NCI-H1092 (cell line): ENCODE data around the gene ANKRD34B.
"Not testable (repeated sequence)": the region's sequence is repeated elsewhere in the genome, so short reads cannot be mapped to it uniquely, and the experiment has no call there.

Experiments used
- DNase-seq: peaks from one replicate; lab custom pipeline; 2025; lab: John Stamatoyannopoulos, UW

ANKRD34B gene

DNA sequence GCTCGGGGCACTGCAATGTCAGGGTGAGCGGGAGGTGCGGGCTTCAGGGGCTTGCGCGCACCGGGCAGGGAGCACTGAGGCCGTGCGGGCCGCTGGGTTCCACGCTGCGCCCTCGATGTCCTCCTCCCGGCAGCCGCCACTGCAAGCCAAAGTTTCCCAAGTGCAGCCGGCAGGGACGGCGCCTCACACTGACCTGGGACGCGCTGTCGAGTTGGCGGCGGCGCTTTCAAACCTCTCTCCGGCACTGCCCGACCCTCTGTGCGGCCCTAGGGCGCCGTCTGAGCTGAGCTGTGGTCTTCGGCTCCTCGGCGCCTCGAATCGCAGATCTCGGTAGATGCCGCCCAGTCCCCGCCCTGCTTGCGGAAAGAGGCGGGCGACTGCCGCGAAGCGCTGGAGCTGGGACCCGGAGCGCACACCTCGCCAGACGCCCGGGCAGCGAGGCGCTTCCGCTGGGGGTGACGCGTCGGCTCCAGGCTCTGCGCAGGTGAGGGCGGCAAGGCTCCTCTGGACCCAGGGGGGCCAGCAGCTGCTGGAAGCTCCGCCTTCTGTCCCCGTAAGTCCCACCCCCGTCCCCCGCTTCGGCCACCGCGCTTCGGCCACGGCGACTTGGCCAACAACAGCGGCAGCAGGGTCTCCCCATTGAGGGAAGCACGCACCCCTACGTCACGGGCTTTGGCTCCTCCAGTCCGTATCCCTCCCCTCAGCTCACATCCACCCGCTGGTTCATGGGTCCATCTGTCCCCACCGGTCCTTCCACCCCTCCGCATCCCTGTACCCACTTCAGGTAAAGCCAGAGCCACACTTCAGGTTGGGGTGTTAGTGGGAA lies at the start of gene ANKRD34B:
Gene ANKRD34B (minus strand): TSS at position 320 of the 826 bp plus-strand sequence. CDS start 10,261 bp downstream, outside the sequence.
- DNase-seq: no peak

DNA sequence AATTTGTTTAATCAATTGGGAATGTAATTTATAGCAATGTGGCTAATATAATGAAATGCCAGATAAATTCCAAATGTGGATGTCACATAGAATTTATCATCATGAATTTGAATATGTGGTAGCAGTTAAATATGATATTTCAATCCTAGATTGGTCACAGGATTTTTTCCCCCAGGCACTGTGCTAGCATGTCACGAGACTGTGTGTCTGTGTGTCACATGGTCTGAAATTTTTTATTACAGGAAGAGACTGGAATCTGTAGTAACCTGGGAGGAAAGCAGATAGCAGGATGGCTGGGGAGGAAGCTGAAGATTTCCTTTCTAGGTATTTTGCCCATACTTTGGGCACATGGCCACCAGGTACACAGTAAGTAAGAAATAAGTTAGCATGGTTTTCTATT lies 49.0 kb upstream of the ANKRD34B start:
- no peak for DNase-seq

DNA sequence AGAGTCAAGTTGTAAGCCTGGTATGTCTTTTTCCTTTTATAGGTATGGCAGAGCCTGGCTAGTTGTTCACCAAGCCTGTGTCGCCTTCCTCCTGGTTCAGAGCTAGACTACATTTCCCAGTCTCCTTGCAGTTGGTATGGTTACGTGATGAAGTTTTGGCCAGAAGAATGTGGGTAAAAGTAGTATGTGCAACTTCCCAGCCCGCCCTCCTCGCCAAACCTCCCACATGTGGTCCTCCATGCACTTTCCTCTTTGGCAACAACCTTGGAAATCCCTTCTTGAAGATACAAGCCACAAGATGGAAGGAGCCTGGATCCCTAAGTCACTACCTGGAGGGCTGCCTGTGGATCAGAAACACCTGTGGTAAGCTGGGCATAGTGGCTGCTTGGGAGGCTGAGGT lies 48.4 kb upstream of the ANKRD34B start:
- no peak for DNase-seq

DNA sequence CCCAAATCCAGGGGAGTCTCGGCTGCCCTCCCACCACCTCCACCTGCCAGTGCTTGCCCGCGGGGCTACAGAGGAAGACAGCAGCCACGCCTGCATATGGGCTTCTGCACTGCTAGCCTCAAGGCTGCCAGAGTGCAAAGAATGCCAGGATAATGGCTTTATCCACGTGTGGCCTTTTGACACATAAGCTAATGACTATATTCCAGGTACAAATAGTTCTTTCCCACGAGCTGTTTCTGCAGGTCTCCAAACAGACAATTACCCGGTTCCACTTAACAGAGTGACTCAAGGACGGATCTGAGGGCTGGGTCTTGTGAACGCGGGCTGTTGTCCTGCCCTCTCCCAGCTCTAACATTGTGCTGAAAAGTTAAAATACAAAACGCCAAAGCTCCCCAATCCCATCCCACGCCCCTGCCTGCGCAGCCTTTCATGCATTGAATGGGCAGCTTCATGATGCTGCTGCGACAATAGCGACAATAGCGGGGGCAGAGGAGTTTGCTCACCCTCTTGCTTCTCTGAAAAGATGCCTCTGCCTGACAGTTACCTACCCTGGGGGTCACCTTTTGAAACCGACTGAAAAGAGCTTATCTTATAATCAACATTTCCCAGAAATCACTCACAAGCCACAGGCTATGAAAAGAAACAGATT lies 45.3 kb upstream of the ANKRD34B start:
- no peak for DNase-seq

DNA sequence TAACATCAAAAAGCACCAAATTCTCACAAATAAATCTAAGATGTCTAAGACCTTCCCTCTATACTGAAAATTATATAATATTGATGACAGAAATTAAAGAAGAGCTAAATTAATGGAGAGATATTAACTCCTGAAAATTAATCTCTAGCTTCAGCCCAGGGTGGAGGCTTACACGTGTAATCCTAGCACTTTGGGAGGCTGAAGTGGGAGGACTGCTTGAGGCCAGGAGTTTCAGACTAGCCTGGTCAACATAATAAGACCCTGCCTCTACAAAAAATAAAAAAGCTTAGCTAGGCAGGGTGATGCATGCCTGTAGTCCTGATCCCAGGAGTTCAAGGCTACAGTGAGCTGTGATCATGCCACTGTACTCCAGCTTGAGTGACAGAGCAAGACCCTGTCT lies 39.6 kb upstream of the ANKRD34B start:
- DNase-seq: no peak

DNA sequence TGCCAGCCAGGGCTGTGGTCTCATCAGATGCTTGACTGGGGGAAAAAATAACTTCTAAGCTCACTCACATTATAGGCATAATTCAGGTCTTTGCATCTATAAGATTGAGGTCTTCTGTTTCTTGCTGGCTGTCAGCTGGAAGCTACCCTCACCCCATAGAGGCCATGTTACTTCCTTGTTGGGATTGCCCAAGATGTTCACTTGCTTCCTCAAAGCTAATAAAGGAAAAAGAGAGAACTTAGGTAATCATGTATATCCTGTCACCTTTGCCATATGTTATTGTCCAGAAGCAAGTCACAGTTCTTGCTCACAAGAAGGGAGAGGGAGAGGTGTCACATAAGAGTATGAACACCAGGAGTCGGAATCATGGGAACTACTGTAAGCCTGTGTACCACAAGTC lies 38.7 kb upstream of the ANKRD34B start:
- no peak for DNase-seq

DNA sequence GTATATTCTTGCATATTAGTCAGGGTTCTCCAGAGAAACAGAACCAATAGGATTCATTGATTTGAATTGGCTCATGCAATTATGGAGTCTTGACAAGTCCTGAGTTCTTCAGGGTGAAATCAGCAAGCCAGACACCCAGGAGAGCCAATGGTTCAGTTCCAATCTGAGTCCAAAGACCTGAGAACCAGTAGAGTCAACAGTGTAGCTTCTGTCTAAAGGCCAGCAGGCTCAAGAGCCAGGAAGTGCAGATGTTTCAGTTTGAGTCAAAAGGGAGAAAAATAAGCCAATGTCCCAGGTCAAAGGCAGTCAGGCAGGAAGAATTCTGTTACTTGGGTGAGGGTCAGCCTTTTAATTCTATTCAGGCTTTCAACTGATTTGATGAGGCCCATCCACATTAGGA lies 37.8 kb upstream of the ANKRD34B start:
- no peak for DNase-seq

DNA sequence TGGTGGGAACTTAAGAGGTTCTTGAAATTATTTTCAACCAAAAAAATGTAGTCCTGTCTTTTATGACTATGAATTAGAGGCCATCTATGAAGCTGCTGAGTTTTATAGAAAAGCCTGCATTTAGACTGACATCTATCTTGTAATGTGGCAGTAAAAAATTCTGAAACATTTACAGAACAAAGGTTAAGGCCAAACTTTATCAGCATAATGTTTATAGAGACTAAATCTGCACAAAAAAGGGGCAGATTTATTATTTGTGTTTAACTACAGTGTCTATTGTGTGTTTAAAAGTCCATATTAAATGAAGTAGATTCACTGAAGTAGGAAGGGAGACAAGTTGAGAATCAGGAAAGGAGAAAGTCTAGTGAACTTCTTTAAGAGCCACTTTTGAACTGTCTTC lies 37.3 kb upstream of the ANKRD34B start:
- no peak for DNase-seq

DNA sequence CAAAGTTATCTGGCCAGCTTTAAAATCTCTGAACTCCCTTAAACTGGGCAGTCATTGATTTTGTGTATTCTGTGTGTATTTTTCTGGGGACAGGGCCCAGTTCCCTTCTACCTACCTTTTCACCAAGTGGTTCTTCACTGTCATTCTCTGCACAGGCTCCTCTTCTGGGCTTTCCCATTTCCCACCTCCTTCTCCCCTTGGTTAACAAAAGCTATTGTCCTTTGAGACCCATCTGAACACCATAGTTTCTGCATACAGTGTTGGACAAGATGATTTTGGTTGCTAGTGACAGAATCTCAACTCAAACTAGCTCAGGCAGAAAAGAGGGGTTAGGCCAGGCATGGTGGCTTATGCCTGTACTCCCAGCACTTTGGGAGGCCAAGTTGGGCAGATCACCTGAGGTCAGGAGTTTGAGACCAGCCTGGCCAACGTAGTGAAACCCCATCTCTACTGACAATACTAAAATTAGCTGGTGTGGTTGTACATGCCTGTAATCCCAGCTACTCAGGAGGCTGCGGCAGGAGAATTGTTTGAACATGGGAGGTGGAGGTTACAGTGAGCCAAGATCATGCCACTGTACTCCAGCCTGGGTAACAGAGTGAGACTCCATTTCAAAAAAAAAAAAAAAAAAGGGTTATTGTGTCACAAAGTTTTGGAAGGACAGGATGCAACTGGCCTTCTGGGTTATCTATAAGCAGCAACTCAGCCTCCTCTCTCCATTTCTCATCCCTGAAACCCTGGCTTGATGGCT lies 31.0 kb upstream of the ANKRD34B start:
- no peak for DNase-seq

DNA sequence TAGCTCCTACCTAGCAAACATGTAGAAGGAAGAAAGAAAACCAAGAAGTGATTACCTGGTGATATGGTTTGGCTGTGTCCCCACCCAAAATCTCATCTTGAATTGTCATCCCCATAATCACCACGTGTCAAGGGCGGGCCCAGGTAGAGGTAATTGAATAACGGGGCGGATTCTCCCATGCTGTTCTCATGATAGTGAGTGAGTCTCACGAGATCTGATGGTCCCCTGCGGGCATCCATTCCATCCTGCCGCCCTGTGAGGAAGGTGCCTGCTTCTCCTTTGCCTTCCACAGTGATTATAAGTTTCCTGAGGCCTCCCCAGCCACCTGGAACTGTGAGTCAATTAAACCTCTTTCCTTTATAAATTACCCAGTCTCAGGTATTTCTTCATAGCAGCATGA lies 27.4 kb upstream of the ANKRD34B start:
- no peak for DNase-seq

DNA sequence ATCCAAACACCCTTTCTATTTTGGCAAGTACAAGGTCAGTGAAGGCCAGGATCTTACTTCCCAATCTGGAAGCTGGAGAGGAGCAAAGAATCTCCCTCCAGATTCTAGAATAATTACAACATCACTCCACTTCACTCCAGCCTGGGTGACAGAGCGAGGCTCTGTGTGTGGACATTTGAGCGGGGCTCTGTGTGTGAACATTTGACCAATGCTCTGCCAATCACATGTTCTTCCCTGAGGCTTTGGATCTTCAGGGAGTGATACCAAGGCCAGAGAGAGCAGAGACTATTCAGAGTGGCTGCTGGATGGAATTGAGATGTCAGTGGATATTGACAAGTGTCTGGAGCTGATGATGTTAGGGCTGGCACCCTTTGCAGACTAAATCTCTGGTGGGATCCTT lies 24.7 kb upstream of the ANKRD34B start:
- DNase-seq: no peak

DNA sequence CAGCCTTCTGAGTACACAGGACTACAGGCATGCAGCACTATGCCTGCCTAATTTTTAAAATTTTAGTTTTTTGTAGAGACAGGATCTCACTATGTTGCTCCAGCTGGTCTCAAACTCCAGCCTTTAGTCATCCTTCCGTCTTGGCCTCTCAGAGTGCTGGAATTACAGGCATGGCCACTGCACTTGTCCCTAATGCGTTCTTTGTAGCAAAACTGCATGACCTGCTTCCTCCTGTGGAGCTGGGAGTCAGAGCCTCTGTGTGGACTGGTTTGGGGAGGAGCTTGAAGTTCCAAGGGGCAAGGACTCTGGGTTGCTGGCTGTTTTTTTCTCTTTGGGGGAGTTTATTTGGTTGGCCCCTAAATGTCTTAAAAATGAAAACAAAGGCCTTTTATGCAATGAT lies 22.7 kb upstream of the ANKRD34B start:
- DNase-seq: no peak

DNA sequence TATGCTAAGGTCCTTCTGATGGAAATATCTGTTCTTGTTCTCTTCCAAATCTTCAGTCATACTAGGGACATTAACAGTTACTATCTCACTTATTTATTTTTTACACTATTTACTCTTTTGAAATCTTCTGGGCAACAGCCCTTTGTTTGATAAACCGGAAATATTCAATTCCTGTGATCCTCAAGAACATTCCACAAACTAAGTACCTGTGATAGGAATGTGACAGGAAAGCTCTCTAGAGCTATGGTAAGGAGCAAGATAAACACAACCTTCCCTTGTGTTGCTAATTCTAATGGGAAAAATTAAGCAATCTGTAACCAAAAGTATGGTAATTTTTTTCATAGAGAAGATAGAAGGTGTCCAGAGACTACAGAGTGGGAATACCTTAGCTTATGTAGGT lies 22.0 kb upstream of the ANKRD34B start:
- no peak for DNase-seq

DNA sequence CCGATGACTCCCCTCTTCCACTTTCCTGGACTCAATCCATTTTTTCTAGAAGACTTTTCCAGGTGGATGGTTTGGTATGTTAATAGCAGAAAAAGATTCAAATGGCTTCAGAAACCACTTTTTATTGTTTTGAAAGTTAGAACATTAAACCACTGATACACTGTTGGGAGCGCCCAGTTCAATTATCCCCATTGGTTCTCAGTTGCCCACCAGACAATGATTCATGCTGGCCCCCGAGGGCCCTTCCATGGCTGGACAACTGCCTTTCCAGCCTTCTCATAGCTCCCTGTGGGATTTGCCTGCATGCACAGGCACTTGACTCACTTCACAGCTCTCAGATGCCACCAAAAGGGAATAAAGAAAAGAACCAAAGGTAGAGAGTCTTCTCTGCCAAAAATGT lies 21.3 kb upstream of the ANKRD34B start:
- no peak for DNase-seq

DNA sequence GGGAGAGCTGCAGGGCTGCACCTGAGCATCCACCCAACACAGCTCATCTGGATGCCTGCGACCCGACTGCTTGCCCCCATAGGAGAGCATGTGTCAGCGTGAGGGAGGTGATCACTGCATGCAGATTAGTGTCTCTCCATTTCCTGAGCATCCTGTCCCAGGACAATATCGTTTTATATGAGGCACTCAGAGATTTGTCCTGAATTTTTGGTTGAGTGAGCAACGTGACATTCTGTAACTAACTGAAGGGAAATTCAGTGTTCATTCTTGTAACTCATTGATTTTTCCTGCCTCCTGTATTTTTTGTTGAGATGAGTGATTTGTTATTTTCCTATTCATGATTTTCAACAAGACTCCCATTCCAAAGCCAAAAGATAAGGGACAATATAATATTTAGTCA lies 20.7 kb upstream of the ANKRD34B start:
- DNase-seq: no peak

DNA sequence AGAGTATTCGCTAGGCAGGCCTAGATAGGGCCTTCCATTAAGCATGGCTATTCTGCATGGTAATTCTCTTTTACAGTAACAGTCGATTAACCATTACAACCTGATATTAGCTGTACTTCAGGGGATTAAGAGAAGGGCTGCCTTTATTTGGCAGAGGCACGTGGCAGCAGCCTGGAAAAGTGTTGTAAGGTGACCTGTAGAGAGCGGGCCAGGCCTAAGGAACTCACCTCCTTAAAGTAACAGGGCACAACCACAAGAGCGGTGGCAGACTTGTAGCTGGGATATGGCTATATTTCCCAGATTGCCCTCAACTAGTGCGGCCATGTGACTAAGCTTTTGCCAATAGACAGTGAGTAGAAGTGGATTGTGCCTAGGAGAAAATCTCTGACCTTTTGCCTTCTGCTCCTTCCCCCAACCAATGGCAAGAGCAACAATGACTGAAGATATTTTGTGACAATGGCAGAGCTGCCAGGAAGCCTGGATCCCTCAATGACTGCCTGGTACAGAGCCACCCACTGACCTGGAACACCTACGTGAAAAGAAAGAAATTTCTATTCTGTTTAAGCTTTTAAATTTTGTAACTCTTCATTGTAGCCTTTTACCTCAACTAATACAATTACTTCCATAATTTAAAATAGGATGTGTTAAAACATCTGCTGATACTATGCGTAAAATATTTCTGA lies 18.9 kb upstream of the ANKRD34B start:
- DNase-seq: no peak

DNA sequence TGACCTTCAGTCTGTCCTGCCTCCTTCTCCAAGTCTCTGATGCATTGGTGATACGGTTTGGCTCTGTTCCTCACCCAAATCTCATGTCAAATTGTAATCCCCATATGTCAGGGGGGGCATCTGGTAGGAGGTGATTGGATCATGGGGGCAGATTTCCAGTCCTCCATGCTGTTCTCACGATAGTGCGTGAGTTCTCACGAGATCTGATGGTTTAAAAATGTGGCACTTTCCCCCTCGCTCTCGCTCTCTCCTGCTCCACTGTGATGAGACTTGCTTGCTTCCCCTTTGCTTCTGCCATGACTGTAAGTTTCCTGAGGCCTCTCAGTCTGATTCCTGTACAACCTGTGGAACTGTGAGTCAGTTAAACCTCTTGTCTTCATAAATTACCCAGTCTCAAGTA lies 14.7 kb upstream of the ANKRD34B start:
- no peak for DNase-seq

DNA sequence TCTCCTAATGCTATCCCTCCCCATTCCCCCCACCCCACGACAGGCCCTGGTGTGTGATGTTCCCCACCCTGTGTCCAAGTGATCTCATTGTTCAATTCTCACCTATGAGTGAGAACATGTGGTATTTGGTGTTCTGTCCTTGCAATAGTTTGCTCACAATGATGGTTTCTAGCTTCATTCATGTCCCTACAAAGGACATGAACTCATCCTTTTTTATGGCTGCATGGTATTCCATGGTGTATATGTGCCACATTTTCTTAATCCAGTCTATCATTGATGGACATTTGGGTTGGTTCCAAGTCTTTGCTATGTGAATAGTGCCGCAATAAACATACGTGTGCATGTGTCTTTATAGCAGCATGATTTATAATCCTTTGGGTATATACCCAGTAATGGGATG lies 10.2 kb upstream of the ANKRD34B start:
- not testable (repeated sequence) for DNase-seq

DNA sequence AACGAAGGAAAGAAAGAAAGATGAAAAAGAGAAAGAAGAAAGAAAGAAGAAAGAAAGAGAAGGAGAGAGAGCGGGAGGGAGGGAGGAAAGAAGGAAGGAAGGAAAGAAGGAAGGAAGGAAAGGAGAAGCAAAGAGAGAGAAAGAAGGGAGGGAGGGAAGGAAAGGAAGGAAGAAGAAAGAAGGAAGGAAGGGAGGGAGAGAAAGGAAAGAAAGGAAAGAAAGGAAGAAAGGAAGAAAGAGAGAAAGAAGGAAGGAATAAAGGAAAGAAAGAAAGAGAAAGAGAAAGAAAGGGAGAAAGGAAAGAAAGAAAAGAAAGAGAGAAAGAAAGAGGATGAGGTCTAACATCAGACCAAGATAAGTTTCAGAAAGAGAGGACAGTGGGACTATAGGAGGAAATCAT lies 9.0 kb upstream of the ANKRD34B start:
- no peak for DNase-seq

DNA sequence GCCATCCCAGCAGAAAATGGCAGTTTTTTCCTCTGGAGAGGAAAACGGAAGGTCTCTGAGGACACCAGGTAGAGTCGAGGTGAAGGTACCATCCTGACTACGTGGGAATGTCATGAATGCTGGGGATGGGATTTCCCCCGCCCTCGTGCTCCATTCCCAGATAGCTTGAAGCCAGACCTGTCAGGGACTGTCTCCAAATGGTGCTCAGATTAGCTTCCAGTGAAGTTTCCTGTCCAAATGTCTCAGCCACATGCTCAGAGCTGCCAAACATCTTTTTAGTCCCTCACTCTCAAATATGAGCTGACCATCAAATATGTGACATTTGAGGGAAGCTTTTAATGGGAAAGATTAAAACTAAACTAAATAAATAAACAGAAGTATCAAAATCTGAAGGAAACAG lies 7.6 kb upstream of the ANKRD34B start:
- DNase-seq: no peak

DNA sequence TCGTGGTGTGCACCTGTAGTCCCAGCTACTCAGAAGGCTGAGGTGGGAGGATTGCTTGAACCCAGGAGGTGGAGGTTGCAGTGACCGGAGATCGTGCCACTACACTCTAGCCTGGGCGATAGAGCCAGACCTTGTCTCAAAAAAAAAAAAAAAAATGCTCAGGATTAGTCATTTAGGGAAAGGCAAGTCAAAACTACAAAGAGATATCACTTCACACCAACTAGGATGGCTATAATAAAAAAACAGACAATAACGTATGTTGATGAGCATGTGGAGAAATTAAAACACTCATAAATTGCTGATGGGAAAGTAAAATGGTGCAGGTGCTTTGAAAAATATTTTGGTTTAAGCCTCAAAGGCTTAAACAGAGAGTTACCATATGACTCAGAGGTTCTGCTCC lies 6.3 kb upstream of the ANKRD34B start:
- no peak for DNase-seq

DNA sequence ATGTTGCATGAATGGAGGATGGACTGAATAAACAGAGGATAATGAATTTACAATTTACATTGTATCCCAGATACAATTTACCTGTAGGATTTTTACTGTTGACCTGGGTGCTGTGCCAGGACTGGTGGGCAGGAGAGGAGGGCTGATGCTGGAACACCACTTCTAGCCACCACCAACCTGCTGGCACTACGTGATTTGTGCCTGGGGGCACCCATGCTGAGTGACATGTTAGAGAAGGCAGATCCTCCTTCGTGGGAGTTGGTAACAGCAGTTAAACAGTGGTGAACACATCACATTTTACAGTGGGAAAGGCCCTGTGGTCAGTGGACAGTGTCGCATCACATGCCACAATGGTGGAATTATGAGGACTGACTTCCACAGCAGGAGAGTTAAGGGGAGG lies 3.0 kb upstream of the ANKRD34B start:
- DNase-seq: no peak
